VCaP (cell line): ENCODE measurements around the gene BIK.
"Not testable (repeated sequence)": the region's sequence is repeated elsewhere in the genome, so short reads cannot be mapped to it uniquely, and the experiment has no call there.

Experiments
- H3K27ac ChIP-seq: fragments of 450-650 bp; 2 replicates; pipeline ENCODE4 v1.5.1; 2017
- TF ChIP-seq, protein P1 (sequence below): fragments of 450-650 bp; conservative IDR thresholded peaks from 2 replicates; pipeline ENCODE4 v1.5.1; 2017; ENCODE audit warnings: mild to moderate bottlenecking, moderate library complexity

The BIK gene

DNA sequence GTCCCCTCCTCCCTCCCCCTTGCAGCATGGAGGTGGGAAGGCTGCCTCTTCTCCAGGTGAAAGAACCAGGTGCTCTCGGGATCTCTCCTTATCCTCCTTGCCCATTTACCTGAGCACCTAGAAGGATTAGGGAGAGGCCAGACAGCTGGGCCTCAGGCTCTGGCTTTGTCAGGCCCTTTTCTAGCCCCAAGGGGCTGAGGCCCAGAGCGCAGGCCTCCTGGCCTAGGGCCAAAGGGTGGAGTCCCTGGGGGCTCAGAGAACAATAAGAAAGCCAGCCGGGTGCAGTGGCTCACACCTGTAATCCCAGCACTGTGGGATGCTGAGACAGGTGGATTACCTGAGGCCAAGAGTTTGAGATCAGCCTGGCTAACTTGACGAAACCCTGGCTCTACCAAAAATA lies 16.0 kb upstream of the BIK start:
- TF ChIP-seq, protein P1, sequence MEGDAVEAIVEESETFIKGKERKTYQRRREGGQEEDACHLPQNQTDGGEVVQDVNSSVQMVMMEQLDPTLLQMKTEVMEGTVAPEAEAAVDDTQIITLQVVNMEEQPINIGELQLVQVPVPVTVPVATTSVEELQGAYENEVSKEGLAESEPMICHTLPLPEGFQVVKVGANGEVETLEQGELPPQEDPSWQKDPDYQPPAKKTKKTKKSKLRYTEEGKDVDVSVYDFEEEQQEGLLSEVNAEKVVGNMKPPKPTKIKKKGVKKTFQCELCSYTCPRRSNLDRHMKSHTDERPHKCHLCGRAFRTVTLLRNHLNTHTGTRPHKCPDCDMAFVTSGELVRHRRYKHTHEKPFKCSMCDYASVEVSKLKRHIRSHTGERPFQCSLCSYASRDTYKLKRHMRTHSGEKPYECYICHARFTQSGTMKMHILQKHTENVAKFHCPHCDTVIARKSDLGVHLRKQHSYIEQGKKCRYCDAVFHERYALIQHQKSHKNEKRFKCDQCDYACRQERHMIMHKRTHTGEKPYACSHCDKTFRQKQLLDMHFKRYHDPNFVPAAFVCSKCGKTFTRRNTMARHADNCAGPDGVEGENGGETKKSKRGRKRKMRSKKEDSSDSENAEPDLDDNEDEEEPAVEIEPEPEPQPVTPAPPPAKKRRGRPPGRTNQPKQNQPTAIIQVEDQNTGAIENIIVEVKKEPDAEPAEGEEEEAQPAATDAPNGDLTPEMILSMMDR = no peak
- H3K27ac ChIP-seq = no peak overlapping the region

DNA sequence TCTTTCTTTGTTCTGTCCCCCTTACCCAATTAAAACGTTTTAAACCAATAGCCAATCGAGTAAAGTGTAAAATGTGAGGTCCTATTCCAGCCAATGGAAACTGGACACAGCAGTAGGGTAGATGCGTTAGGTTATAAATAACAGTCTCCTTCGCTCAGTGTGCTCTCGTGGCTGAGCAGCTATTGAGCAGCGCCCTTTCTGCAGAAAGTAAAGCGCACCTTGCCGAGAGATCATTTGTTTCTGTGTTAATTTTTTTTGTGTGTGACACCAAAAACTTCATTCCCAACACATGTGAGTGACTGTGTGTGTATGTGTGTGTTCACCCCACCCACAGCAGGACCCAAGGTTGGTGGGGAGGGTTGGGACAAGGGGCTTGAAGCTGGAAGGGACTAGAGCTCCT lies 14.1 kb upstream of the BIK start:
- TF ChIP-seq, protein P1 = no peak
- no peak overlapping the region for H3K27ac ChIP-seq

DNA sequence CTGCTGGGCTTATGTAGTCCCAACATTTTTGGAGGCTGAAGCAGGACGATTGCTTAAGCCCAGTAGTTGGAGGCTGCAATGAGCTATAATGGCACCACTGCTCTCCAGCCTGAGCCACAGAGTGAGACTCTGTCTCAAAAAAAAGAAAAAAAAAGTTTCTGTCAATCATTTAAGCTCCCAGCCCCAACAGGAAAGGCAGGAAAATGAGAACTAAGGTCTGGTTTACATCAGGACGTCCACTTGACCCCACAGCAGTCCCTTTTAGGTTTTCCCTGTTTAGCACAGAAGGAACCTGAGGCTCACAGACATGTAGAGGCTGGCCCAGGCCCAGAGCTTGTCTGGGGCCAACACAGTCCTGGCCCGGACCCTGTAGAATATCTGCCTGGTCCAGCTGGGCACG lies 12.2 kb upstream of the BIK start:
- H3K27ac ChIP-seq = no peak overlapping the region
- TF ChIP-seq, protein P1 = no peak

DNA sequence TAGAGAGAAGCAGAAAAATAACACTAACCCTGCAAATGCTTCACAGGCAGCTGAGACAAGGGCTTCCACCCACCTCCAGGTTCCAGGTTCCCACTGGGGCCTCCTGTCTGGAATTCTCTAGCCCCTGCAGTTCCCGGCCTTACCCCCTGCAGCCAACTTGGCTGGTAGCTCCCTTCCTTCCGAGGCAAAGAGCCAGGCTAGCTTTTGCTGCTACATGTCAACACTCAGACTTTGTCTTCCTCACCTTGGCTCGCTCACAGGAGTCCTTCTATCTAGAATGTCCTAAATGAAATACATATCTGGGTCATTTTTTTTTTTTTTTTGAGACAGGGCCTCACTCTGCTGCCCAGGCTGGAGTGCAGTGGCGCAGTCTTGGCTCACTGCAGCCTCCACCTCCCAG lies 11.5 kb upstream of the BIK start:
- no peak overlapping the region for H3K27ac ChIP-seq
- TF ChIP-seq, protein P1 = no peak

DNA sequence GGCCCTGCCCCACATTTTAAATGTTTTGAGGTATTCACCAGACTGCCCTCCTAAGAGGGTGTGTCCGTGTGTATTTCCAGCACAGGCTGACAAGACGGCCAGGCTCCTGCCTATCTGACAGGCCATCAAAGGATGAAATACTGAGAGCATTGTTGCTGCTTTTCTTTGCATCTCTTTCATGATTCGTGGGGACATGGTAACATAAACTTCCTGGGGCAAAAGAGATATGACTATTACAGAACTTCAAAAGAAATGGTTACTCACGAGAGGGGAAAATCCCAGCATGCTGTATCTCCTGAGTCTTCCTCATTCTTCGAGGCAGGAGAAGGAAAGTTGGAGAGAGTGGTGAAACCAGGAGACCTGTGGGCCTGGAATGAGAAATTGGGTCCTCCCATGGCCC lies 10.3 kb upstream of the BIK start:
- no peak overlapping the region for H3K27ac ChIP-seq
- TF ChIP-seq, protein P1 = no peak

DNA sequence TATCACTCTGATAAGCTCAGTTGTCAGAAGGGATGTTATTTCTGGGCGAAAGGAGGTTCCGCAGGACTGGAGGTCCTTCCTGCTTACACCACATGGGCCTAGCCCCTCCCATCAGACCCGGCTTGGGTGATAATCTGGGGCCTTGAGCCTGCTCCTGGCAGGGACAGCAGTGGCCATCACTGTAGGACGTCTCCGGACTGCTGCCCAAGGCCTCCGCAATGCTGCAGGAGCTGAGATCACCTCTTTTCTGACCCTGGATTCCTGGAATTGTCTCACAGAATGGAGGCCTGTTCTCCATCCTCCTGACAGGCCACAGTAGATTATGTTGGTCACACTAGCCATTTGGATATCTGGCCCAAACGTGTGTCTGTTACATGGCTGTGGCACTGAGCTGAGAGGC lies 9.2 kb upstream of the BIK start:
- no peak overlapping the region for H3K27ac ChIP-seq
- TF ChIP-seq, protein P1 = no peak

DNA sequence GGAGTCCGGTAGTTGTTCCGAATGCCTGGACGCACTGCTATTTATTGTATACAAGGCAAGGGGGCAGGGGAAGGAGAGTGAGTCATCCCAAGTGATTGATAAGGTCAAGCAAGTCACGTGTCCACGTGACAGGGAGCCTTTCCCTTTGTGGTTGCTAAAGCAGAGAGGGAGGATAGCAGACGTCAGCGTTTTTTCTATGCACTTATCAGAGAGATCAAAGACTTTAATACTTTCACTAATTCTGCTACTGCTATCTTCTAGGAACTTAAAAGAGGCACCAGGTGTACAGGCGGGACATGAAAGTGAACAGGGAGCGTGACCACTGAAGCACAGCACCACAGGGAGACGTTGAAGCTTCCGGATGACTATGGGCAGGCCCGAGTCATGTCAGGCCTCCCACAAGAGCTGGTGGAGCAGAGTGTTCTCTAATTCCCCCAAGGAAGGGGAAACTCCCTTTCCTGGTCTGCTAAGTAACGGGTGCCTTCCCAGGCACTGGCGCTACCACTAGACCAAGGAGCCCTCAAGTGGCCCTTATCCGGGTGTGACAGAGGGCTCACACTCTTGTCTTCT lies 6.4 kb upstream of the BIK start:
- H3K27ac ChIP-seq = peak overlapping the region; percentile 14; the same call in 1 of the 2 replicates

DNA sequence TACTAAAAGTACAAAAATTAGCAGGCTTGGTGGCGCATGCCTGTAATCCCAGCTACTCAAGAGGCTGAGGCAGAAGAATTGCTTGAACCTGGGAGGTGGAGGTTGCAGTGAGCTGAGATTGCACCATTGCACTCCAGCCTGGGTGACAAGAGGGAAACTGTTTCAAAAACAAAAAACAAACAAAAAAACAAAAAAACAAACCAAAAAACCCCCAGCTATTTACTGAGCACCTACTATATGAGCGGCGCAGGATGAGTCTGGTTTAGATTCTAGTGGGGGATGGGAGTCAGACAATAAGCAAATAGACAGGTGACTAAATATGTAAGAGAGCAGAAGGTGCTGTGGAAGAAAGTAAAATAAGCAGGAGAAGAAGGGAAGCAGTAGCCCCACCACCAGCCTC lies 5.6 kb upstream of the BIK start:
- not testable (repeated sequence) for H3K27ac ChIP-seq

DNA sequence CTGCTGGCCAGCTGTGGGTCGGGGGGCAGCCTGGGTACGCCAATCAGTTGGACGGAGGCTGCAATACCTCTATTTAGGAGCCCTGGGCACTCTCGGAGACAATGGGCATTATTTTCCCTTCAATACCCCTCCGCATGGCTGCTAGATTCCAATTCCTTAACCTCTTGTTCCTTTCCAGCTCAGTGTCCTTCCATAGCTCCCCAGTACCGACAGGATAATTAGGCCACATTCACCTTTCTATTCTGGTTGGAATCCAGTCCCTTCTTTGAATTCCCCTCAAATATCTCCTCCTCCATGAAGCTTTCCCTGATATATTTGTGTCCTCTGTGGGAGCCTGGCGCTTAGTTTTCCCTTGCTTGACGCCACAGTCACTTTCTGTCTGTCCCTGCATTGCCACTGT lies 4.2 kb upstream of the BIK start:
- TF ChIP-seq, protein P1 = no peak
- H3K27ac ChIP-seq = no peak overlapping the region
